Keratinocyte (primary cell): ENCODE results near the gene TAB2. TPM values are rescaled to one million over a fixed set of nuclear protein-coding genes. Genes with fewer than 3 reads are reported as not detected.

ENCODE experiments used
- DNase-seq: peaks from one replicate; pipeline ENCODE4 v3.0.0-alpha.2; 2011; ENCODE audit warnings: low read depth, missing footprints, low spot score
- FAIRE-seq: peaks from 2 replicates; lab custom pipeline; 2011; peaks lifted over from hg19 to GRCh38; lab: Jason Lieb, UNC
- H2AFZ ChIP-seq: 2 replicates; pipeline ENCODE4 v1.6.0; 2012; ENCODE audit warnings: low read length, control low read depth, inconsistent platforms; ENCODE audit not compliant: control insufficient read depth
- H3K27ac ChIP-seq: 2 replicates; pipeline ENCODE4 v1.5.1; 2011; ENCODE audit warnings: low read length; ENCODE audit not compliant: control insufficient read depth, insufficient read depth
- H3K27me3 ChIP-seq: 3 replicates; pipeline ENCODE4 v1.6.0; 2011; ENCODE audit warnings: low read length; ENCODE audit not compliant: control insufficient read depth, insufficient read depth; ENCODE audit errors: extremely low read depth
- H3K36me3 ChIP-seq, 2 experiments: 2 replicates in 1 of 2; 3 replicates in 1 of 2; pipeline ENCODE4 v1.5.1; 2011; ENCODE audit warnings: low read length in 2 of 2, mild to moderate bottlenecking in 1 of 2; ENCODE audit not compliant: control insufficient read depth in 2 of 2, insufficient read depth in 2 of 2; ENCODE audit errors: extremely low read depth in 1 of 2
- H3K4me1 ChIP-seq: 3 replicates; pipeline ENCODE4 v1.5.1; 2011; ENCODE audit warnings: low read length; ENCODE audit not compliant: control insufficient read depth, insufficient read depth; ENCODE audit errors: extremely low read depth
- H3K4me2 ChIP-seq: 3 replicates; pipeline ENCODE4 v1.6.0; 2011; ENCODE audit warnings: low read depth, low read length; ENCODE audit not compliant: control insufficient read depth, insufficient read depth; ENCODE audit errors: extremely low read depth
- H3K4me3 ChIP-seq, 3 experiments: fragments of 200-600 bp in 1 of 3; sonication (generic) in 1 of 3; 2 replicates in 2 of 3; 3 replicates in 1 of 3; pipeline ENCODE4 v1.5.1; 2011 to 2016; ENCODE audit warnings: low read length in 3 of 3, mild to moderate bottlenecking in 3 of 3, control low read depth in 2 of 3, inconsistent platforms in 1 of 3, low read depth in 1 of 3, mixed read lengths in 1 of 3, mixed run types in 1 of 3, moderate library complexity in 1 of 3; ENCODE audit not compliant: control insufficient read depth in 2 of 3, insufficient read depth in 2 of 3; ENCODE audit errors: extremely low read depth in 1 of 3
- H3K79me2 ChIP-seq: 2 replicates; pipeline ENCODE4 v1.6.0; 2012; ENCODE audit warnings: low read length; ENCODE audit not compliant: control insufficient read depth, insufficient read depth
- H3K9ac ChIP-seq: 3 replicates; pipeline ENCODE4 v1.6.0; 2011; ENCODE audit warnings: low read length; ENCODE audit not compliant: control insufficient read depth, insufficient read depth; ENCODE audit errors: extremely low read depth
- H3K9me1 ChIP-seq: 3 replicates; pipeline ENCODE4 v1.6.0; 2011; ENCODE audit warnings: low read length; ENCODE audit not compliant: control insufficient read depth, insufficient read depth; ENCODE audit errors: extremely low read depth
- H3K9me3 ChIP-seq: 2 replicates; pipeline ENCODE4 v1.5.1; 2012; ENCODE audit warnings: low read depth, low read length; ENCODE audit not compliant: control insufficient read depth
- H4K20me1 ChIP-seq: 3 replicates; pipeline ENCODE4 v1.6.0; 2011; ENCODE audit warnings: low read length; ENCODE audit not compliant: control insufficient read depth, insufficient read depth; ENCODE audit errors: extremely low read depth
- EZH2 ChIP-seq: IDR thresholded peaks from one replicate; pipeline ENCODE4 v1.6.1; 2012; ENCODE audit warnings: inconsistent platforms, mild to moderate bottlenecking, low read length, moderate library complexity
- dilution Hi-C: fragments of 300-500 bp; cut with MboI; formaldehyde crosslinking; loops from one replicate; pipeline ENCODE4 v1.7.0; 2020; ENCODE audit warnings: low sequenced_read_pairs; ENCODE audit not compliant: extremely low pct_ligation_motif_present
- polyA plus RNA-seq, 5 experiments: library from polyadenylated mRNA; depleted of rRNA in 3 of 5; stranded (reverse) in 3 of 5; stranded (forward) in 1 of 5; unstranded in 1 of 5; fragments of >200 nt; gene quantifications; 1 replicate in 1 of 5; 2 replicates in 3 of 5; 3 replicates in 1 of 5; pipeline versions ENCODE4 v1.2.1 to v1.2.3, GENCODE V29; 2011 to 2012; ENCODE audit warnings: missing spikeins in 2 of 5, low read depth in 1 of 5, low replicate concordance in 1 of 5
- TF ChIP-seq, protein P1 (sequence below), 3 experiments: IDR thresholded peaks in 1 of 3; conservative IDR thresholded peaks in 1 of 3; optimal IDR thresholded peaks in 1 of 3; 2 replicates in 2 of 3; 3 replicates in 1 of 3; pipeline versions ENCODE3 to v1.5.1; 2011; ENCODE audit warnings: low read length in 3 of 3, mild to moderate bottlenecking in 3 of 3, moderate library complexity in 2 of 3, control low read depth in 1 of 3, inconsistent platforms in 1 of 3; ENCODE audit not compliant: insufficient read depth in 2 of 3; ENCODE audit errors: extremely low read depth in 1 of 3

The TAB2 gene
- polyA plus RNA-seq, 1 donor (not counting 4 experiments of a cell fraction or from before 2014, with no cell fraction given) = 47.5 TPM

DNA sequence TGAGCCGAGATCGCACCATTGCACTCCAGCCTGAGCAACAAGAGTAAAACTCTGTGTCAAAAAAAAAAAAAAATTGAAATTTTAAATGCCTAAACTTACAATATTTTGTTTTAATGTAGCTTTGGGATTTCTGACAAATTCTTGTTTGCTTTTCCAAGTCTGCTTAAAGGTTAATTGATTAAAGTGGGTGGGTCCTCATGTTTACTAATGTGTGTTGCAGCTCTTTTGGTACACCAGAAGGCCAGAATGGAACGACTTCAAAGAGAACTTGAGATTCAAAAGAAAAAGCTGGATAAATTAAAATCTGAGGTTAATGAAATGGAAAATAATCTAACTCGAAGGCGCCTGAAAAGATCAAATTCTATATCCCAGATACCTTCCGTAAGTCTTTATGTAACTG is 79.9 kb downstream of the TAB2 start:
- dilution Hi-C loops = no loop called here
- peaks cover 18% of the 10 kb centered on the region for H3K79me2 ChIP-seq

DNA sequence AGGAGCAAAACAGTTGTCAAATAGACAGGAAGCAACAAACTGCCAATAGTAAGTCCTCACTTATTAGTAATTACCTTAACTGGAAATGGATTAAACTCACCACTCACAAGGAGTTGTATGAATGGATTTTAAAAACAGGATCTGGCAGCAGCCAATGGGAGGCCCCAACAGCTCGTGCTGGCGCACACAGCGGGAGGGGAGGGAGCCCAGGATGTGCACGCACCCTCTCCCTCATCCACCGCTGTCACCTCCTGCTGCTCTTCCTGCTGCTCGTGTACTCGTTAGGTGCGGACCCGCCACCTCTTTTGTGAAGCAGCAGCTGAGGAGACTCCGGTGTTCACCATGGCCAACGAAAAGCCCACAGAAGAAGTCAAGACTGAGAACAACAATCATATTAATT is 82.5 kb downstream of the TAB2 start, which contains the start of gene SUMO4:
SUMO4 (plus strand) TSS at position 213 of the 400 bp plus-strand sequence; CDS start at position 343, 130 bp downstream.
- Histone ChIP-seq H3K9me3 (no peaks in the 10 kb centered on the region), H2AFZ (no peak within 1 kb of the TSS), H3K27ac (no peak within 1 kb of the TSS), H3K9ac (no peak within 1 kb of the TSS), H3K4me3 (no peak within 1 kb of the TSS), H4K20me1 (no peaks in the 10 kb centered on the region), H3K36me3 (peaks cover 1 to 9% of the 10 kb centered on the region in 2 experiments), H3K4me1 (peaks cover 2% of the 10 kb centered on the region), H3K27me3 (no peaks in the 10 kb centered on the region), H3K4me2 (no peak within 1 kb of the TSS), H3K79me2 (peaks cover 3% of the 10 kb centered on the region), H3K9me1 (no peaks in the 10 kb centered on the region)
- DNase-seq (no peak), FAIRE-seq (no peak)
- dilution Hi-C loops = loop anchor here (25.0 kb wide), 1 partner anchor 313 kb away; no protein-coding TSS in a partner anchor
- TF ChIP-seq, protein P1, sequence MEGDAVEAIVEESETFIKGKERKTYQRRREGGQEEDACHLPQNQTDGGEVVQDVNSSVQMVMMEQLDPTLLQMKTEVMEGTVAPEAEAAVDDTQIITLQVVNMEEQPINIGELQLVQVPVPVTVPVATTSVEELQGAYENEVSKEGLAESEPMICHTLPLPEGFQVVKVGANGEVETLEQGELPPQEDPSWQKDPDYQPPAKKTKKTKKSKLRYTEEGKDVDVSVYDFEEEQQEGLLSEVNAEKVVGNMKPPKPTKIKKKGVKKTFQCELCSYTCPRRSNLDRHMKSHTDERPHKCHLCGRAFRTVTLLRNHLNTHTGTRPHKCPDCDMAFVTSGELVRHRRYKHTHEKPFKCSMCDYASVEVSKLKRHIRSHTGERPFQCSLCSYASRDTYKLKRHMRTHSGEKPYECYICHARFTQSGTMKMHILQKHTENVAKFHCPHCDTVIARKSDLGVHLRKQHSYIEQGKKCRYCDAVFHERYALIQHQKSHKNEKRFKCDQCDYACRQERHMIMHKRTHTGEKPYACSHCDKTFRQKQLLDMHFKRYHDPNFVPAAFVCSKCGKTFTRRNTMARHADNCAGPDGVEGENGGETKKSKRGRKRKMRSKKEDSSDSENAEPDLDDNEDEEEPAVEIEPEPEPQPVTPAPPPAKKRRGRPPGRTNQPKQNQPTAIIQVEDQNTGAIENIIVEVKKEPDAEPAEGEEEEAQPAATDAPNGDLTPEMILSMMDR (optimal IDR thresholded peaks at IDR 0.05 in 1 of 3, IDR thresholded peaks at IDR 0.05 in 1 of 3, conservative IDR thresholded peaks at IDR 0.05 in 1 of 3; ENCODE audit: extremely low read depth in 1 of 3, insufficient read depth in 2 of 3, low read length in 3 of 3) = no peak
- no peak for TF ChIP-seq EZH2

More for the DNA sequence above, 79.9 kb downstream of the TAB2 start:
- Histone ChIP-seq H3K9ac (no peak overlapping the region), H3K9me3 (no peaks in the 10 kb centered on the region), H3K4me1 (no peaks in the 10 kb centered on the region), H3K4me2 (no peak overlapping the region), H3K27me3 (no peaks in the 10 kb centered on the region), H3K9me1 (no peaks in the 10 kb centered on the region), H3K4me3 (no peak overlapping the region), H4K20me1 (no peaks in the 10 kb centered on the region), H3K36me3 (peaks cover 5 to 6% of the 10 kb centered on the region in 2 experiments), H2AFZ (no peak overlapping the region), H3K27ac (no peak overlapping the region)
- TF ChIP-seq EZH2 = no peak
- TF ChIP-seq, protein P1 (optimal IDR thresholded peaks at IDR 0.05 in 1 of 3, IDR thresholded peaks at IDR 0.05 in 1 of 3, conservative IDR thresholded peaks at IDR 0.05 in 1 of 3; ENCODE audit: extremely low read depth in 1 of 3, insufficient read depth in 2 of 3, low read length in 3 of 3) = no peak
- FAIRE-seq = no peak
- no peak for DNase-seq
